Measurements from ENCODE around the gene SCAMP3.
"Not testable (repeated sequence)": the region's sequence is repeated elsewhere in the genome, so short reads cannot be mapped to it uniquely, and the experiment has no call there.

Gene SCAMP3

GRCh38 chr1:155261852-155262673 lies at the start of gene SCAMP3:
Gene SCAMP3 (minus strand): TSS chr1:155262360. CDS start chr1:155262151, 209 bp downstream.
- peak; percentile 90 for DNase-seq

DNA sequence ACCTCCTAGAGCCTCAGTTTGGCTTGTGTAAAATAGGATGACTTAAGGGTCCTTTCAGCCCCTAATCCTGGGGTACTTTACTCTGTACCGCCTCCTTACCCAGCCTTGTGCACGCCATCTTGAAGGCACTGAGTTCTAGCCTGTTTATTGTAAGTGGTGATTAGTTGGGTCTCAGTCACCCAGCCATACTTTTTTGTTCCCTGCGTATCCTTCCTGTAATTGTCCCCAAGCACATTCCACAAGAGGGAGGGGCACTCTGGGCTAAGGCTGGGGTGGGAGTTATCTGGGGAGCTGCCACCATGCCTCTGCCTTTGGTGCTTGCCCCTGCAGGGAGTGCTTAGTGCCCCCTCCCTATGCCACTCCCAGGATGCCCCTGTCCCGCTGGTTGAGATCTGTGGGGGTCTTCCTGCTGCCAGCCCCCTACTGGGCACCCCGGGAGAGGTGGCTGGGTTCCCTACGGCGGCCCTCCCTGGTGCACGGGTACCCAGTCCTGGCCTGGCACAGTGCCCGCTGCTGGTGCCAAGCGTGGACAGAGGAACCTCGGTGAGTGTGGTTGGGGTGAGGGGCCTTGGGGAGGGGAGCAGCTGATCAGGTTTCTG lies 47.4 kb upstream of the SCAMP3 start:
- DNase-seq = no peak

GRCh38 chr1:155308493-155309422 lies 46.6 kb upstream of the SCAMP3 start, which contains the start of gene FDPS:
Gene FDPS (plus strand): TSS chr1:155308866. CDS start chr1:155309790, 924 bp downstream.
- DNase-seq = peak; percentile 97

- peak; percentile 27 for DNase-seq
These were observed 45.1 kb upstream of the SCAMP3 start for GRCh38 chr1:155307247-155307740.

- no peak for DNase-seq
These were observed 43.8 kb upstream of the SCAMP3 start for GRCh38 chr1:155305881-155306391.

DNA sequence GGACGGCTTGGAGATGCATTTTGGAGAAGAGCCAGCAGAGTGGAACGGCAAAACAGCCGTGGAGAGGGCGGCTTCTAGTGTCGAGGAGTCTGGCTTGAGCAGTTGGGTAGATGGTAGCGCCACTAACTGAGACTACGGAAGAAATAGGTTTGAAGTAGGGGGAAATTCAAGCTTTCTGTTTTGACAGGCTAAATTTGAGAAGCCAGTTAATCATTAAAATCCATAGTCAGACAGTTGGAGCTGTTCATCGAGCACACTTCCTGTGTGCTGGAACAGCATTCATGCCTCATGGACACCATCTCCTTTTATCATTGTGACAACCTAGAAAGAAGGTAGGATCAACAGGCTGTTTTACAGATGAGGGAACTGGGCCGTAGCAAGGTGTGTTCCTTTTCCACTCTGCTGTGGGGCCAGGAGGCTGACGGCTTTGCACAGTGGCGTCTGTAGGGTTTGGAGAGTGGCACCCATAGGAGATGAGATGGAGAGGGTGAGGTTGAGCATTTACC lies 42.5 kb upstream of the SCAMP3 start:
- DNase-seq = no peak

GRCh38 chr1:155301342-155301841 lies 39.2 kb upstream of the SCAMP3 start, which contains the start of gene PKLR:
Gene PKLR (minus strand): TSS chr1:155301438. CDS start chr1:155301395, 43 bp downstream.
- DNase-seq = no peak

- no peak for DNase-seq
These were observed 38.6 kb upstream of the SCAMP3 start for GRCh38 chr1:155300553-155301329.

DNA sequence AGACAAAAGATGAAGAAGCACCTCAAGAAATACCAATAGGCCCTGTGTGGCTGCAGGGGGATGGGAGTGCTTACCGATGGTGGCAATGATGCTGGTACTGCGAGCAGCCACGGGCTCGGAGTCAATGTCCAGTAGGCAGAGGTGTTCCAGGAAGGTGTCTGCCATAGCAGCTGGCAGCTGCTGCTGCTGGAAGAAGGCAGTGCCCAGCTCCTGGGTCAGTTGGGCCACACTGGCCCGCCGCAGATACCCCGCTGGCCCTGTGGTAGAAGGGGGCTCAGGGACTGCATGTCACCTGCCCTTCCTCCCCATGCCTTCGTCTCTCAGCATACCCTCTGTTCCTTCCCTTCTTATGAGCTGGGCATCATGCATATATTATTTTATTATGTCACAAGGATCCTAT lies 37.9 kb upstream of the SCAMP3 start:
- DNase-seq = no peak

- DNase-seq = no peak
These were observed 35.2 kb upstream of the SCAMP3 start for GRCh38 chr1:155297384-155297783.

- no peak for DNase-seq
These were observed 34.5 kb upstream of the SCAMP3 start for GRCh38 chr1:155296661-155297060.

- no peak for DNase-seq
These were observed 33.7 kb upstream of the SCAMP3 start for GRCh38 chr1:155295942-155296267.

- no peak for DNase-seq
These were observed 33.2 kb upstream of the SCAMP3 start for GRCh38 chr1:155295183-155295941.

- DNase-seq = no peak
These were observed 32.5 kb upstream of the SCAMP3 start for GRCh38 chr1:155294520-155295182.

GRCh38 chr1:155293086-155293749 lies 31.1 kb upstream of the SCAMP3 start:
- DNase-seq = no peak

DNA sequence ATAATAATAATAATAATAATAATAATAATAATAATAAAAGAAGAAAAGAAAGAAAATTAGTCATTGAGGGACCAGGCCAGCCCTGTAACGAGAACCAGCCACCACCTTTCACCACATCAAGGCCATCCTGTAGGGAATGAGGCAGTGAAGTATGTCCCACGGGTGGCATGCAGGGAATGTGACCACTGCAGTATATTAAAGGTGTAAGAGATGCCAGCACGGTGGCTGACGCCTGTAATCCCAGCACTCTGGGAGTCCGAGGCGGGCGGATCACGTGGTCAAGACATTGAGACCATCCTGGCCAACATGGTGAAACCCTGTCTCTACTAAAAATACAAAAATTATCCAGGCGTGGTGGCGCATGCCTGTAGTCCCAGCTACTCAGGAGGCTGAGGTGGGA lies 28.8 kb upstream of the SCAMP3 start:
- DNase-seq = not testable (repeated sequence)

- DNase-seq = no peak
These were observed 25.9 kb upstream of the SCAMP3 start for GRCh38 chr1:155287987-155288543.

DNA sequence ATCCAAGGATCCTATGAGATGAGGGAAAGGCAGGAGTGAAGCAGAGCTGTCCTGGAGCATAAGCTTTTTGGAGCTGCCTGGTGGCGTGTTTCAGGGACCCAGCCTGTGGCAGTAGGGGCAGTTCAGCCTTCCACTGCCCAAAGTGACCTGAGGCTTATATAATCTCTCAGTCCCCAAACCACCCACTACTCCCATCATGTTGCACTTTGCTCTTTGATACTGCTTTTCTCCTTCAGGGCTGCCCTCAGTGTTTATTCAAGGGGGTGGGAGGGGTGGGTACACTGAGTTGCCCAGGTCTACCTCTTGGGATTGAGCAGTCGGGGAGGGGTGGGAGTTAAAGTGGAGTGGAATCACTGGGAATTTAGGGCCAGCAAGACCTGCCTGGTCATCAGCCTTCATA lies 24.4 kb upstream of the SCAMP3 start:
- no peak for DNase-seq

- no peak for DNase-seq
These were observed 23.5 kb upstream of the SCAMP3 start for GRCh38 chr1:155285631-155286044.
